Measurements from ENCODE around the gene TTLL12. TPM values are rescaled to one million over a fixed set of nuclear protein-coding genes. Genes with fewer than 3 reads are reported as not detected.

TTLL12 gene
- total RNA-seq, 2 experiments from 2014 or later = 66.5 to 71.5 TPM

GRCh38 chr22:43228863-43229262 lies 41.9 kb upstream of the TTLL12 start:
- POLR2A ChIA-PET = no interaction called here

GRCh38 chr22:43228330-43228729 lies 41.4 kb upstream of the TTLL12 start:
- intact Hi-C loops (cut with micrococcal nuclease; ENCODE audit: unreplicated experiment) = no loop called here
- Histone ChIP-seq H3K9me2 (ENCODE audit: insufficient read depth, low read length) (no peaks in the 10 kb centered on the region), H2AFZ (ENCODE audit: low read length) (no peak overlapping the region), H3K27ac (ENCODE audit: low read depth, low read length, poor library complexity, severe bottlenecking) (no peak overlapping the region), H3K36me3 (ENCODE audit: insufficient read depth, low read length) (no peaks in the 10 kb centered on the region), H4K20me1 (ENCODE audit: insufficient read depth, low read length) (no peaks in the 10 kb centered on the region), H3K4me3 (ENCODE audit: low read depth, low read length, poor library complexity, severe bottlenecking) (no peak overlapping the region), H3K4me2 (ENCODE audit: low read length) (no peak overlapping the region), H3K79me2 (ENCODE audit: insufficient read depth, low read depth, low read length) (no peaks in the 10 kb centered on the region), H3K4me1 (ENCODE audit: insufficient read depth, low read length, poor library complexity, severe bottlenecking) (peaks cover 4% of the 10 kb centered on the region), H3K9me3 (ENCODE audit: low read length) (no peaks in the 10 kb centered on the region)
- ChIA-PET CTCF (ENCODE audit: unreplicated experiment) (no interaction called here), POLR2A (no interaction called here)
- BruUV-seq (replicated peaks) = no TSS peak
- DNase-seq (ENCODE audit: low spot score) = peak; percentile 36
- TF ChIP-seq EZH2phosphoT487 (IDR thresholded peaks at IDR 0.05; ENCODE audit: borderline replicate concordance, low read depth, low read length) (no peak), CTCF (conservative IDR thresholded peaks at IDR 0.05; ENCODE audit: low read length) (peak; percentile 74)

More at GRCh38 chr22:43228863-43229262, 41.9 kb upstream of the TTLL12 start:
- TF ChIP-seq EZH2phosphoT487 (IDR thresholded peaks at IDR 0.05; ENCODE audit: borderline replicate concordance, low read depth, low read length) = no peak
- TF ChIP-seq CTCF (conservative IDR thresholded peaks at IDR 0.05; ENCODE audit: low read length) = no peak
- H3K79me2 ChIP-seq (ENCODE audit: insufficient read depth, low read depth, low read length) = no peaks in the 10 kb centered on the region
- no peaks in the 10 kb centered on the region for H3K9me2 ChIP-seq (ENCODE audit: insufficient read depth, low read length)
- H3K27ac ChIP-seq (ENCODE audit: low read depth, low read length, poor library complexity, severe bottlenecking) = no peak overlapping the region
- no peaks in the 10 kb centered on the region for H4K20me1 ChIP-seq (ENCODE audit: insufficient read depth, low read length)
- peaks cover 4% of the 10 kb centered on the region for H3K4me1 ChIP-seq (ENCODE audit: insufficient read depth, low read length, poor library complexity, severe bottlenecking)
- H3K4me3 ChIP-seq (ENCODE audit: low read depth, low read length, poor library complexity, severe bottlenecking) = no peak overlapping the region
- CTCF ChIA-PET (ENCODE audit: unreplicated experiment) = no interaction called here
- no peaks in the 10 kb centered on the region for H3K9me3 ChIP-seq (ENCODE audit: low read length)
- DNase-seq (ENCODE audit: low spot score) = no peak
- no peak overlapping the region for H2AFZ ChIP-seq (ENCODE audit: low read length)
- H3K4me2 ChIP-seq (ENCODE audit: low read length) = no peak overlapping the region
- no TSS peak for BruUV-seq (replicated peaks)
- no peaks in the 10 kb centered on the region for H3K36me3 ChIP-seq (ENCODE audit: insufficient read depth, low read length)
- intact Hi-C loops (cut with micrococcal nuclease; ENCODE audit: unreplicated experiment) = no loop called here

- Histone ChIP-seq H3K27ac (ENCODE audit: low read depth, low read length, poor library complexity, severe bottlenecking) (no peak overlapping the region), H3K4me3 (ENCODE audit: low read depth, low read length, poor library complexity, severe bottlenecking) (no peak overlapping the region), H3K9me3 (ENCODE audit: low read length) (no peaks in the 10 kb centered on the region), H3K9me2 (ENCODE audit: insufficient read depth, low read length) (no peaks in the 10 kb centered on the region), H3K4me2 (ENCODE audit: low read length) (no peak overlapping the region), H2AFZ (ENCODE audit: low read length) (no peak overlapping the region), H4K20me1 (ENCODE audit: insufficient read depth, low read length) (no peaks in the 10 kb centered on the region), H3K79me2 (ENCODE audit: insufficient read depth, low read depth, low read length) (no peaks in the 10 kb centered on the region), H3K36me3 (ENCODE audit: insufficient read depth, low read length) (no peaks in the 10 kb centered on the region), H3K4me1 (ENCODE audit: insufficient read depth, low read length, poor library complexity, severe bottlenecking) (peaks cover 4% of the 10 kb centered on the region)
- BruUV-seq (replicated peaks) = no TSS peak
- ChIA-PET CTCF (ENCODE audit: unreplicated experiment) (no interaction called here), POLR2A (no interaction called here)
- TF ChIP-seq EZH2phosphoT487 (IDR thresholded peaks at IDR 0.05; ENCODE audit: borderline replicate concordance, low read depth, low read length) (no peak), CTCF (conservative IDR thresholded peaks at IDR 0.05; ENCODE audit: low read length) (no peak)
- intact Hi-C loops (cut with micrococcal nuclease; ENCODE audit: unreplicated experiment) = no loop called here
- no peak for DNase-seq (ENCODE audit: low spot score)
Measured at GRCh38 chr22:43227239-43227630, 40.3 kb upstream of the TTLL12 start.

Measured in OCI-LY7 (cell line).